PFSK-1 (cell line): Measurements from ENCODE around the gene SLC9A2.

Source experiments
- FOXP2 ChIP-seq: optimal IDR thresholded peaks from 2 replicates; pipeline ENCODE3; 2011; ENCODE audit warnings: borderline replicate concordance, control low read depth, inconsistent platforms; ENCODE audit not compliant: insufficient read depth; ENCODE audit errors: extremely low read length, extremely low read depth
- POLR2AphosphoS5 ChIP-seq: IDR thresholded peaks from 2 replicates; pipeline ENCODE4 v1.6.1; 2012; ENCODE audit warnings: low read depth, mild to moderate bottlenecking, control low read depth, low read length, moderate library complexity
- REST ChIP-seq, 2 experiments: IDR thresholded peaks; 2 replicates each; pipeline versions ENCODE4 v1.6.1 to v1.8.0; 2011 to 2012; ENCODE audit warnings: low read depth in 2 of 2, low read length in 2 of 2, control low read depth in 1 of 2, inconsistent platforms in 1 of 2, mild to moderate bottlenecking in 1 of 2, moderate library complexity in 1 of 2; ENCODE audit not compliant: insufficient read depth in 1 of 2
- SIN3A ChIP-seq: IDR thresholded peaks from 2 replicates; pipeline ENCODE4 v1.6.1; 2012; ENCODE audit warnings: mild to moderate bottlenecking, low read length, moderate library complexity, borderline replicate concordance; ENCODE audit not compliant: insufficient read depth
- TAF1 ChIP-seq: IDR thresholded peaks from 2 replicates; pipeline ENCODE4 v1.6.1; 2012; ENCODE audit warnings: low read length, control low read depth, borderline replicate concordance; ENCODE audit not compliant: insufficient read depth

- TF ChIP-seq TAF1 (no peak), SIN3A (no peak), POLR2AphosphoS5 (no peak), REST (IDR thresholded peaks at IDR 0.05; ENCODE audit: insufficient read depth in 1 of 2, low read depth in 2 of 2, low read length in 2 of 2) (no peak), FOXP2 (no peak)
Observed at GRCh38 chr2:102599486-102599885, 19.9 kb upstream of the SLC9A2 start.
